ENCODE measurements around the gene OSGEPL1. TPM values are rescaled to one million over a fixed set of nuclear protein-coding genes. Genes with fewer than 3 reads are reported as not detected.

Gene OSGEPL1, protein sequence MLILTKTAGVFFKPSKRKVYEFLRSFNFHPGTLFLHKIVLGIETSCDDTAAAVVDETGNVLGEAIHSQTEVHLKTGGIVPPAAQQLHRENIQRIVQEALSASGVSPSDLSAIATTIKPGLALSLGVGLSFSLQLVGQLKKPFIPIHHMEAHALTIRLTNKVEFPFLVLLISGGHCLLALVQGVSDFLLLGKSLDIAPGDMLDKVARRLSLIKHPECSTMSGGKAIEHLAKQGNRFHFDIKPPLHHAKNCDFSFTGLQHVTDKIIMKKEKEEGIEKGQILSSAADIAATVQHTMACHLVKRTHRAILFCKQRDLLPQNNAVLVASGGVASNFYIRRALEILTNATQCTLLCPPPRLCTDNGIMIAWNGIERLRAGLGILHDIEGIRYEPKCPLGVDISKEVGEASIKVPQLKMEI
- 8.1 and 12.6 TPM in 2 replicates for total RNA-seq (2014; rRNA removed)
- percentile 61 among the genes with signal in this experiment for Bru-seq, nascent RNA
- BruChase-seq, experiment 1, labeled RNA remaining after a 6-hour chase: percentile 65 among the genes with signal in this experiment
- BruChase-seq, experiment 2, labeled RNA remaining after a 2-hour chase: percentile 63 among the genes with signal in this experiment
- long read RNA-seq, transcript OSGEPL1-201 (9 exons, 1,885 nt): major isoform, 6 of 18 reads
- long read RNA-seq, partial matches to known transcripts: 1 of 18 reads
- long read RNA-seq, other reads (novel, unspliced or antisense): 10 of 18 reads

DNA sequence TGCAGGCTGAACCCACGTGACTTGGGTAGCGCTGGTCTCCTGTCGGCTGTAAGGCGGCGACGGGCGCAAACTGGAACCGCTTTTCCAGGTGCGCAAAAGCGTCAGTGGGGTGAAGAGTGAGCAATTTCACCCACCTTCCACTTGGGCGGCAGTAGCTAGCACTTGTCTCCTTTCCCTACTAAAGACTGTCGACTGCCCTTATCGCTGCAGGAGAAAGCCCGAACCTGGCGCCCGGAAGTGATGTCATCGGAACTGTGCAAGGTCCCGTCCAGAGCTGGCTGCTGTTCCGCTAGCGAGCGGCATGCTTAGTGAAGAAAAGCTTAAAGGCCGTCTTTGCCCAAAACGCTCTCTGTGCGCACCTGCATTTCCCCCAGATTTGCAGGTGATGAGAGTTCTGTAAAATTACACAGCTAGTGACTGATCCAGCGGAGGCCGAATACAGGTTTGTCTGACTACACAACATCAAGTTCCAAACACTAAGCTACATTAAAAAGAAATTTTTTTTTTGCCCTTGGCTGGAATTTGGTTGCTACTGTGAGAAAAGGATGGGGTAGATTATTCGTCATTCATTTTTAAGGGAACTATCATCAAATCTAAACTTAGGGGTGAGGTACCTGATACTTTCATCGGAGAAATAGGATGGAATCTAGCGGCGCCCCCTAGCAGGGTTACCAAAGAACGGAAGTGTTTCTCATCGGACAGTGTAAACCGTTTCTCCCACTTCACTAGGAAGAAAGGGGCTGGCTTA is at the start of gene OSGEPL1:
Gene OSGEPL1, minus strand, starts transcription at position 242 of the 748 bp plus-strand sequence. CDS start 1,152 bp downstream, outside the sequence.
- intact Hi-C loops (cut with micrococcal nuclease): loop anchor here (1.0 to 10.0 kb wide), 3 partner anchors 22 to 552 kb away; partner anchors contain the start of genes ASNSD1, HIBCH, ORMDL1 and PMS1
- H3K79me2 ChIP-seq (ENCODE audit: low read length): peaks cover 14% of the 10 kb centered on the region
- TF ChIP-seq EZH2phosphoT487 (IDR thresholded peaks at IDR 0.05; ENCODE audit: borderline replicate concordance, low read length): no peak
- TF ChIP-seq, protein P1, sequence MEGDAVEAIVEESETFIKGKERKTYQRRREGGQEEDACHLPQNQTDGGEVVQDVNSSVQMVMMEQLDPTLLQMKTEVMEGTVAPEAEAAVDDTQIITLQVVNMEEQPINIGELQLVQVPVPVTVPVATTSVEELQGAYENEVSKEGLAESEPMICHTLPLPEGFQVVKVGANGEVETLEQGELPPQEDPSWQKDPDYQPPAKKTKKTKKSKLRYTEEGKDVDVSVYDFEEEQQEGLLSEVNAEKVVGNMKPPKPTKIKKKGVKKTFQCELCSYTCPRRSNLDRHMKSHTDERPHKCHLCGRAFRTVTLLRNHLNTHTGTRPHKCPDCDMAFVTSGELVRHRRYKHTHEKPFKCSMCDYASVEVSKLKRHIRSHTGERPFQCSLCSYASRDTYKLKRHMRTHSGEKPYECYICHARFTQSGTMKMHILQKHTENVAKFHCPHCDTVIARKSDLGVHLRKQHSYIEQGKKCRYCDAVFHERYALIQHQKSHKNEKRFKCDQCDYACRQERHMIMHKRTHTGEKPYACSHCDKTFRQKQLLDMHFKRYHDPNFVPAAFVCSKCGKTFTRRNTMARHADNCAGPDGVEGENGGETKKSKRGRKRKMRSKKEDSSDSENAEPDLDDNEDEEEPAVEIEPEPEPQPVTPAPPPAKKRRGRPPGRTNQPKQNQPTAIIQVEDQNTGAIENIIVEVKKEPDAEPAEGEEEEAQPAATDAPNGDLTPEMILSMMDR (conservative IDR thresholded peaks at IDR 0.05; ENCODE audit: low read depth, low read length): peak; percentile 79

GRCh38 chr2:189803431-189803830 is 40.8 kb upstream of the OSGEPL1 start:
- Histone ChIP-seq H3K27ac (ENCODE audit: low read length) (no peak overlapping the region), H4K20me1 (ENCODE audit: low read length) (no peaks in the 10 kb centered on the region), H3K27me3 (ENCODE audit: low read length) (no peaks in the 10 kb centered on the region), H3K9me3 (ENCODE audit: low read length) (no peaks in the 10 kb centered on the region), H3K4me1 (ENCODE audit: insufficient read depth, low read length) (peaks cover 9% of the 10 kb centered on the region), H3K4me2 (ENCODE audit: low read length) (no peak overlapping the region), H2AFZ (ENCODE audit: low read length) (no peak overlapping the region), H3K9ac (ENCODE audit: low read length) (no peak overlapping the region), H3F3A (ENCODE audit: low read length, unreplicated experiment) (no peaks in the 10 kb centered on the region), H3K4me3 (ENCODE audit: low read length) (no peak overlapping the region), H3K36me3 (ENCODE audit: low read depth, low read length) (peaks cover 15% of the 10 kb centered on the region), H3K9me2 (replicated peaks; ENCODE audit: low read length) (no peaks in the 10 kb centered on the region), H3K79me2 (ENCODE audit: low read length) (no peaks in the 10 kb centered on the region)
- ATAC-seq (no peak), DNase-seq (no peak)
- intact Hi-C loops (cut with micrococcal nuclease): no loop called here
- POLR2A ChIA-PET (ENCODE audit: unreplicated experiment): no interaction called here
- CTCF ChIA-PET: no interaction called here
- BruUV-seq (replicated peaks): no TSS peak
- no peak for TF ChIP-seq EZH2phosphoT487 (IDR thresholded peaks at IDR 0.05; ENCODE audit: borderline replicate concordance, low read length)
- TF ChIP-seq, protein P1 (conservative IDR thresholded peaks at IDR 0.05; ENCODE audit: low read depth, low read length): no peak
- TF ChIP-seq EZH2 (IDR thresholded peaks at IDR 0.05; ENCODE audit: low read length, unreplicated experiment): no peak

More for the DNA sequence above, at the start of gene OSGEPL1:
- H2AFZ ChIP-seq (ENCODE audit: low read length): peak within 1 kb of the TSS; percentile 100
- H3K9ac ChIP-seq (ENCODE audit: low read length): peak within 1 kb of the TSS; percentile 90
- ATAC-seq (peak; percentile 94), DNase-seq (peak; percentile 91)
- TSS peak; percentile 79 for BruUV-seq (replicated peaks)
- H3K4me2 ChIP-seq (ENCODE audit: low read length): peak within 1 kb of the TSS; percentile 96
- ChIA-PET CTCF (interaction anchor here (0.7 to 2.1 kb wide), 3 partner anchors 99 to 308 kb away, joined by 3 to 11 read pairs (median 3); partner anchors contain the start of gene ASNSD1), POLR2A (ENCODE audit: unreplicated experiment) (interaction anchor here (0.6 to 0.7 kb wide), 3 partner anchors 22 to 1177 kb away, joined by 3 to 4 read pairs (median 3); partner anchors contain the start of genes ORMDL1 and PMS1)
- no peaks in the 10 kb centered on the region for H4K20me1 ChIP-seq (ENCODE audit: low read length)
- H3K36me3 ChIP-seq (ENCODE audit: low read depth, low read length): peaks cover 9% of the 10 kb centered on the region; the same call in 1 of the 2 replicates
- peaks cover 15% of the 10 kb centered on the region for H3K4me1 ChIP-seq (ENCODE audit: insufficient read depth, low read length)
- H3F3A ChIP-seq (ENCODE audit: low read length, unreplicated experiment): no peaks in the 10 kb centered on the region
- no peaks in the 10 kb centered on the region for H3K9me2 ChIP-seq (replicated peaks; ENCODE audit: low read length)
- no peaks in the 10 kb centered on the region for H3K9me3 ChIP-seq (ENCODE audit: low read length)
- peak within 1 kb of the TSS; percentile 74 for H3K27ac ChIP-seq (ENCODE audit: low read length)
- H3K4me3 ChIP-seq (ENCODE audit: low read length): peak within 1 kb of the TSS; percentile 95
- H3K27me3 ChIP-seq (ENCODE audit: low read length): no peaks in the 10 kb centered on the region

All from PC-3 (cell line).